Upper lobe of left lung (tissue), 6 donors: ENCODE data around the gene MMP15. TPM values are rescaled to one million over a fixed set of nuclear protein-coding genes. Genes with fewer than 3 reads are reported as not detected.
"Not testable (repeated sequence)": the region's sequence is repeated elsewhere in the genome, so short reads cannot be mapped to it uniquely, and the experiment has no call there.

Experiments
- ATAC-seq, 2 donors: fragments of 200-7000 bp; cut with Tn5 transposase; one replicate each; pipeline ENCODE4 v1.9.1; 2022; ENCODE audit warnings: mild to moderate bottlenecking in 2 of 2, moderate library complexity in 2 of 2; ENCODE audit not compliant: low FRiP score in 2 of 2
- DNase-seq, 2 donors: peaks; one replicate each; pipeline ENCODE4 v3.0.0-alpha.2; 2019 to 2020
- H3K27ac ChIP-seq, 4 donors: fragments of 200-600 bp; sonication (generic); one replicate each; pipeline ENCODE4 v1.5.1; 2016 to 2019
- H3K27me3 ChIP-seq, 4 donors: fragments of 200-600 bp; sonication (generic); one replicate each; pipeline ENCODE4 v1.5.1; 2017 to 2019
- H3K36me3 ChIP-seq, 4 donors: fragments of 200-600 bp; sonication (generic); one replicate each; pipeline ENCODE4 v1.5.1; 2016 to 2019
- H3K4me1 ChIP-seq, 4 donors: fragments of 200-600 bp; sonication (generic); one replicate each; pipeline ENCODE4 v1.5.1; 2018 to 2019
- H3K4me3 ChIP-seq, 4 donors: fragments of 200-600 bp; sonication (generic); one replicate each; pipeline ENCODE4 v1.5.1; 2017 to 2019; ENCODE audit warnings: mild to moderate bottlenecking in 2 of 4, moderate library complexity in 1 of 4
- H3K9me3 ChIP-seq, 4 donors: fragments of 200-600 bp; sonication (generic); one replicate each; pipeline ENCODE4 v1.5.1; 2018 to 2019
- CTCF ChIP-seq, 6 experiments: fragments of 450-650 bp in 4 of 6; fragments of 200-600 bp in 2 of 6; sonication (generic) in 2 of 6; IDR thresholded peaks; one replicate each; pipeline ENCODE4 v1.5.1; 2016 to 2019; ENCODE audit warnings: antibody characterized with exemption in 6 of 6
- EP300 ChIP-seq, 4 donors: sonication (generic); formaldehyde crosslinking; IDR thresholded peaks; one replicate each; pipeline ENCODE4 v1.5.1; 2017; ENCODE audit warnings: antibody characterized with exemption in 4 of 4, control low read depth in 2 of 4
- POLR2A ChIP-seq, 4 donors: fragments of 450-650 bp; IDR thresholded peaks; one replicate each; pipeline ENCODE4 v1.5.1; 2016 to 2017; ENCODE audit warnings: antibody characterized with exemption in 4 of 4, mild to moderate bottlenecking in 2 of 4
- POLR2AphosphoS5 ChIP-seq, 2 donors: sonication (generic); formaldehyde crosslinking; IDR thresholded peaks; one replicate each; pipeline ENCODE4 v1.5.1; 2017; ENCODE audit warnings: antibody characterized with exemption in 2 of 2
- WGBS, 2 donors: methylation state at CpG; one replicate each; pipeline ENCODE4 v1.1.5; 2017 to 2018; 5-methylcytosine and 5-hydroxymethylcytosine counted together
- total RNA-seq, 6 donors: library from RNA; depleted of rRNA in 4 of 6; stranded (reverse); fragments of >200 nt in 4 of 6; gene quantifications; one replicate each; pipeline versions ENCODE4 v1.1.0 to v1.2.1, GENCODE V29; 2016 to 2021
- donor health status: DM: no; HTN: no; CAD: no; lungs with moderate emphysema.
- donor health status: DM: no; HTN: yes; CAD: no; lungs with severe emphysema.

Gene MMP15
- total RNA-seq: 10 to 100 TPM; 14.7 to 30.5 (median 25.3) TPM

- no peaks in the 10 kb centered on the region for H3K9me3 ChIP-seq
- H3K27ac ChIP-seq: peak within 1 kb of the TSS; percentile 61 to 85 (median 76)
- H3K4me3 ChIP-seq: peak within 1 kb of the TSS; percentile 55 to 77 (median 72)
- peaks cover 61 to 82% (median 72%) of the 10 kb centered on the region in 4 donors for H3K4me1 ChIP-seq
- no peak for TF ChIP-seq CTCF (IDR thresholded peaks at IDR 0.05)
- TF ChIP-seq POLR2A (IDR thresholded peaks at IDR 0.05): peak in 2 of 4 donors; percentile 21 to 76
- no peak for TF ChIP-seq EP300 (IDR thresholded peaks at IDR 0.05)
- TF ChIP-seq POLR2AphosphoS5 (IDR thresholded peaks at IDR 0.05): peak in 1 of 2 donors; percentile 49
- 0 to 1% methylated on average over 10 to 40 of the region's 90 CpGs for WGBS, 2 donors
- DNase-seq (peak; percentile 94 to 97), ATAC-seq (peak; percentile 75 to 80)
- no peaks in the 10 kb centered on the region for H3K36me3 ChIP-seq
- peaks cover 0 to 3% (median 0%) of the 10 kb centered on the region in 4 donors for H3K27me3 ChIP-seq
Observed at GRCh38 chr16:58025351-58026138, at the start of gene MMP15. Gene MMP15 (plus strand): TSS chr16:58025754. CDS start chr16:58026351, 597 bp downstream.

GRCh38 chr16:57976331-57976796, 49.2 kb upstream of the MMP15 start:
- Histone ChIP-seq H3K27me3 (no peaks in the 10 kb centered on the region), H3K27ac (no peak overlapping the region), H3K4me1 (no peaks in the 10 kb centered on the region), H3K9me3 (no peaks in the 10 kb centered on the region), H3K4me3 (no peak overlapping the region), H3K36me3 (no peaks in the 10 kb centered on the region)
- 57 to 58% methylated on average over 2 of the region's 2 CpGs for WGBS, 2 donors
- TF ChIP-seq EP300 (IDR thresholded peaks at IDR 0.05): no peak
- no peak for TF ChIP-seq POLR2AphosphoS5 (IDR thresholded peaks at IDR 0.05)
- TF ChIP-seq POLR2A (IDR thresholded peaks at IDR 0.05): no peak
- no peak for TF ChIP-seq CTCF (IDR thresholded peaks at IDR 0.05)
- ATAC-seq (peak; percentile 33 to 70), DNase-seq (no peak)

GRCh38 chr16:57977418-57978069, 48.0 kb upstream of the MMP15 start:
- TF ChIP-seq POLR2AphosphoS5 (IDR thresholded peaks at IDR 0.05): no peak
- no peak for TF ChIP-seq CTCF (IDR thresholded peaks at IDR 0.05)
- no peak for TF ChIP-seq EP300 (IDR thresholded peaks at IDR 0.05)
- no peak for TF ChIP-seq POLR2A (IDR thresholded peaks at IDR 0.05)
- Histone ChIP-seq H3K27ac (no peak overlapping the region), H3K36me3 (no peaks in the 10 kb centered on the region), H3K4me3 (no peak overlapping the region), H3K27me3 (no peaks in the 10 kb centered on the region), H3K4me1 (no peaks in the 10 kb centered on the region), H3K9me3 (no peaks in the 10 kb centered on the region)
- WGBS, 2 donors: 81 to 90% methylated on average over 12 of the region's 12 CpGs
- ATAC-seq: no peak
- DNase-seq: peak in 1 of 2 donors; percentile 58

- H3K4me1 ChIP-seq, H3K27me3 ChIP-seq, DNase-seq, H3K36me3 ChIP-seq, H3K9me3 ChIP-seq, H3K27ac ChIP-seq, H3K4me3 ChIP-seq, ATAC-seq: not testable (repeated sequence)
- WGBS, 2 donors: 93 to 97% methylated on average over 2 of the region's 2 CpGs
Observed at GRCh38 chr16:57978070-57978465, 47.5 kb upstream of the MMP15 start.

GRCh38 chr16:57979006-57979585, 46.5 kb upstream of the MMP15 start:
- no peaks in the 10 kb centered on the region for H3K36me3 ChIP-seq
- H3K4me1 ChIP-seq: peaks cover 0 to 3% (median 1%) of the 10 kb centered on the region in 4 donors
- ATAC-seq (no peak), DNase-seq (no peak)
- H3K27ac ChIP-seq: no peak overlapping the region
- no peaks in the 10 kb centered on the region for H3K9me3 ChIP-seq
- H3K27me3 ChIP-seq: no peaks in the 10 kb centered on the region
- WGBS, 2 donors: 84 to 88% methylated on average over 11 of the region's 11 CpGs
- TF ChIP-seq EP300 (IDR thresholded peaks at IDR 0.05): no peak
- TF ChIP-seq POLR2AphosphoS5 (IDR thresholded peaks at IDR 0.05): no peak
- TF ChIP-seq CTCF (IDR thresholded peaks at IDR 0.05): no peak
- TF ChIP-seq POLR2A (IDR thresholded peaks at IDR 0.05): no peak
- H3K4me3 ChIP-seq: no peak overlapping the region
